Duodenal mucosa (tissue), 2 donors: ENCODE data around the gene IL12RB2.

Experiments
- H3K27ac ChIP-seq: one replicate; pipeline ENCODE4 v1.7.0; 2013; ENCODE audit warnings: low read depth, low read length
- H3K27me3 ChIP-seq, 2 donors: one replicate each; pipeline ENCODE4 v1.7.0; 2013; ENCODE audit warnings: low read length in 2 of 2, control low read depth in 1 of 2; ENCODE audit not compliant: insufficient read depth in 2 of 2, control insufficient read depth in 1 of 2
- H3K36me3 ChIP-seq, 2 donors: one replicate each; pipeline ENCODE4 v1.7.0; 2013; ENCODE audit warnings: low read length in 2 of 2, control low read depth in 1 of 2; ENCODE audit not compliant: insufficient read depth in 2 of 2, control insufficient read depth in 1 of 2
- H3K4me1 ChIP-seq, 2 donors: one replicate each; pipeline ENCODE4 v1.7.0; 2013; ENCODE audit warnings: low read length in 2 of 2, control low read depth in 1 of 2; ENCODE audit not compliant: insufficient read depth in 2 of 2, control insufficient read depth in 1 of 2
- H3K4me3 ChIP-seq, 2 donors: one replicate each; pipeline ENCODE4 v1.7.0; 2013; ENCODE audit warnings: low read length in 2 of 2, low read depth in 1 of 2
- H3K9ac ChIP-seq, 2 donors: one replicate each; pipeline ENCODE4 v1.7.0; 2013; ENCODE audit warnings: low read length in 2 of 2, low read depth in 1 of 2
- H3K9me3 ChIP-seq, 2 donors: one replicate each; pipeline ENCODE4 v1.7.0; 2013; ENCODE audit warnings: low read length in 2 of 2, control low read depth in 1 of 2; ENCODE audit not compliant: control insufficient read depth in 1 of 2

Gene IL12RB2

DNA sequence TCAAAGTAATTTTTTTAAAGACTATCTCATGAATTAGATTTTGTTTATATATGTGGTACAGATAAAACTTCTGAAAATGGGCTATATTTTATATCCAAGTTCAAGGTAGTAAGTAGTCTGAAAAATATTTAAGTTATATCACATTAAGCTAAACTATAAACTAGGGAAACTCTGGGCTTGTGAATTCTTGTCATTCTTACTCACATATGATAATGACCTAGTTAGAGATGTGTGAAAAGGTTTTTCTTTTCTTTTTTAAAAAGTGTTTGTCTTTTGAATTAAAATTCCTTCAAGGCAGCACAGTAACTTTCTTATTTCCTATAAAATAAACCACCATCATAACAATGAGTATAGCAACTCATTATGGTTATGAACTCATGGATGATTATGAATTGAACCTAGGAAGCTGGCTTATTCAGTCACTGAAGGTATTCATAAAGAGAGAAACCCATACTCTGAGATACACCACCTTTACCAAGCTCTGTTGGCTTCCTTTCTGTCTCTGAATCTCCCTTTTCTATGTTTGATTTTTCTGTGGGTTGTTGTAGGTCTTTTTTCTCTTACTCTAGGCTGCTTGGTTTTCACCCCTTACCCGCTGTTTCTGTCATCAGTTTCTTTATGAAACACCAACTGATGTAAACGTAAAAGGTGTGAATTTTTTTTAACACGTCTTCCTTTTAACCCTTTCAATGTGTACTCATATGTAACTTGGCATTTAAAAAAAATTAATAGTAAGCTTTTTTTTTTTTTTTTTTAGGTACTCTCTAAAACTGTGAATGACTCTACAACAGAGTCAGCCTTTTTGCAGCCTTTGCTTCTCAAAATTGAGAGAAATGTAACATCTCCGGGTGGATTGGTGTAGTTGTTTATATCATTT lies 25.2 kb downstream of the IL12RB2 start:
- Histone ChIP-seq H3K36me3 (no peaks in the 10 kb centered on the region), H3K27ac (no peak overlapping the region), H3K4me1 (no peaks in the 10 kb centered on the region), H3K27me3 (no peaks in the 10 kb centered on the region), H3K9me3 (no peaks in the 10 kb centered on the region), H3K4me3 (no peak overlapping the region), H3K9ac (no peak overlapping the region)

DNA sequence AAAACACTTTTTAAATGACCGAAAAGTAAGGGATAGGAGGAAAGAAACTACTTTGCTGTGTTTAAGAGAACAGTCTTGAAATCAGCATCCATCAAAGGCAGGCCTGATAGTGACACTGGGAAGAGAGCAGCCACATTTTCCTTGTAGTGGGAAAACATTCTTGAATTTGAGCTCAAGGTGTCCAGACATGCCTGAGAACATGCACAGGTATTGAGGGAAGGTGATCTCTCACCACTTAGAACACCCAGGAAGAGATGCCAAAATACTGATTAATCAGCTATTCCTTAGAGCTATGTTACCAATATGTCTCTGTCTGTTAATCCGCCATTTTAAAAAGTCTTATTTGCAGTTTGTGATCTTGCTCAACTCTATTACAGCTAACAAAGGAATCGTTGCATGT lies 25.9 kb downstream of the IL12RB2 start:
- Histone ChIP-seq H3K9me3 (no peaks in the 10 kb centered on the region), H3K27ac (no peak overlapping the region), H3K27me3 (no peaks in the 10 kb centered on the region), H3K9ac (no peak overlapping the region), H3K36me3 (no peaks in the 10 kb centered on the region), H3K4me3 (no peak overlapping the region), H3K4me1 (no peaks in the 10 kb centered on the region)

DNA sequence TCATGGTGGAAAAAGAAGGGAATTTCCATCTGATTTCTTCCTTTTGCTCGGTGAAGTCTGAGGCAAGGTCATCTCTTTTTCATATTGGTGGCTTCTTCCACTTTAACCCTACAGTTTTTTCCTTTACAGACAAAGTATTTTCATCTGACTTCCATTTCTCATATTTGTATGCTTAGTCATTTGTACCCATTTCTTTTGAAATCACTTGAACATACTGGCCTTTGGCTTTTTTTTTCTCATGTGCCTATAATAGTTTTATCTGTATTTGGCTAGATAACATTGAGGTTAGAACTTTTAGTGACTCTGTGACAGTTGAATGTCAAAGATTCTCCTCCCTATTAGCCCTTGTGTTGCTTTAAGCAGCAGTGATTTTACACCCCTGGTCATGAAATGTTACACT lies 27.7 kb downstream of the IL12RB2 start:
- no peaks in the 10 kb centered on the region for H3K27me3 ChIP-seq
- H3K9me3 ChIP-seq = no peaks in the 10 kb centered on the region
- no peak overlapping the region for H3K27ac ChIP-seq
- H3K4me1 ChIP-seq = no peaks in the 10 kb centered on the region
- H3K4me3 ChIP-seq = no peak overlapping the region
- H3K36me3 ChIP-seq = no peaks in the 10 kb centered on the region
- H3K9ac ChIP-seq = no peak overlapping the region

DNA sequence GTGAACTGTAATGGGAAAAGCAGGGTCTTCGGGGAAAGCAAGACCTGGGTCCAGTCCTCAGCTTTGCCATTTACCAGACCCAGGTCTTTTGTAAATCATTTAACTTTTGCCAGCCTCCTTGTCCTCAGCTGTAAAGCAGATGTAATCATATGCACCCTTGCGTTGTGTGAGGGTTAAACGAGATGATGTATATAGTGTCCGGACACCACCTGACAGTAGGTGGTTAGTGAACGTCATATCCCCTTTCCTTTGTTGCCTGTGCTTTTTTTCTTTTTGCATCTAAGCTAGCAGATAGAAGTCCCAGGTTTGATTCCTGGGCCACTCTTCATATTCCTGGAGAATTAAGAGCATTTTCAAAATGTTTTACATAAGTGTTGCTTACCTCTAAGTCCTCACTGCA lies 28.5 kb downstream of the IL12RB2 start:
- Histone ChIP-seq H3K9ac (no peak overlapping the region), H3K36me3 (no peaks in the 10 kb centered on the region), H3K4me1 (no peaks in the 10 kb centered on the region), H3K27me3 (no peaks in the 10 kb centered on the region), H3K27ac (no peak overlapping the region), H3K4me3 (no peak overlapping the region), H3K9me3 (no peaks in the 10 kb centered on the region)

DNA sequence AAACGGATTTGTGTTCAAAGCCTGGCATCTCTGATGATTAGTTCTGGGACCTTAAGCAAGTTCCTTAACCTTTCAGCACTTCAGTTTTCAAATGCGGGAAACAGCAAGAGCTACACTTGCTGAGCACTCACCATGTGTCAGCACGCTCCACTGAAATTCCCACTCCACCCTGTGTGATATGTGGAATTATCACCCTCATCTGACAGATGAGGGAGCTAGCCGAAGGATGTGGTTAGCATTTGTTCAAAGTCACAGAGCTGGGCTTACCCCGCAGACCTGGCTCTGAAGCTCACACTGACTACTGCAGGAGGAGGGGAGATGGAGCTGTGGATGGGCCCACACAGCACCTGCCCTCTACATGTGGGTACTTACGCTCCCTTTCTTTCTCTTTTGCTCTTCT lies 29.1 kb downstream of the IL12RB2 start:
- no peaks in the 10 kb centered on the region for H3K9me3 ChIP-seq
- H3K27me3 ChIP-seq = no peaks in the 10 kb centered on the region
- H3K4me3 ChIP-seq = no peak overlapping the region
- no peak overlapping the region for H3K9ac ChIP-seq
- H3K27ac ChIP-seq = no peak overlapping the region
- no peaks in the 10 kb centered on the region for H3K36me3 ChIP-seq
- H3K4me1 ChIP-seq = no peaks in the 10 kb centered on the region

DNA sequence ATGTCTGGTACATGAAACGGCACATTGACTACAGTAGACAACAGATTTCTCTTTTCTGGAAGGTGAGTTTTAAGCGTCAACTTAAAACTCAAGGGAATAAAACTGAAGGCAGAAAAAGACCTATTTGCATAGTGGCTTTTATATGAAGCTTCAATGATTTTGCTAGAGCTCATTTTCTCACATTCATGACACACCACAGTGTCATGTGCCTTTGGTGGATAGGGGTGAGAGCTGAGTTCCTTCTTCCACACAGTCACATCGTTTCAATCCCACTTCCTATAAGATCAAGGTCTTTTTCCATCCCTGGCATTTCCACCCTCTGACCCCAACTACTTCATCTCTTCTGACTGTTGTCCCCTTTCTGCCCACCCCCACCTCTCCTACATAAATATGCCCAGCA lies 31.0 kb downstream of the IL12RB2 start:
- Histone ChIP-seq H3K27ac (no peak overlapping the region), H3K4me3 (no peak overlapping the region), H3K4me1 (no peaks in the 10 kb centered on the region), H3K36me3 (no peaks in the 10 kb centered on the region), H3K27me3 (no peaks in the 10 kb centered on the region), H3K9me3 (no peaks in the 10 kb centered on the region), H3K9ac (no peak overlapping the region)

DNA sequence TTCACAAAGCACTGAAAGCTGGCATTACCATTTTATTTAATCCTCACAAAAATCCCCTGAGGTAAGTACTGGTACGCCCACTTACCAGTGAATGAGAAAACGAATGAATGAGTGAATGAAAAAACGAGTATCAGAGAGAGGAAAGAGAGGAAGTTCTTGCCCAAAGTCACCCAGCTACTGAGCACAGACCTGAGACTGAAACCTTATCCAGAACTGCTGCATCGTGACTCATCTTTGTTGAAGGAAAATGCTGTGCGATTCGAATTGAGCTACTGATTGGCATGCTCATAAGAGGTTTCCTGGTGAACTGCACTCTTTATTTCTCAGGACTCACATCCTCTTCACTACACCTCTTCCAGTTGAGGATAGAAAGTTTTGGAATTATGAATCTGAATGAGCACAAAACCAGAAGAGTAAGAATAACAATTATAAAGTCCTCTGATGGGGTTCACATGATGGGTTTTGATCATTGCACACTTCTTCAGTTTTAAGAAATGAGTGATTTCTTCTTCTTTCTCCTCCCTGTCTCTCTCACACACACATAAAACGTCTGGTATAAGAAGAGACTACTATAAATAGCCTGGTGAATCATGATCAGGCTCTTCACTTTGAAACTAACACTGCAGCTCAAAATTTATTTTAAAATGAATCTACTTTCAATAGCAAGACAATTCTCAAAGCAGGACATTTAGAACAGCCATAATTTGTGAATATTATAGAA lies 32.1 kb downstream of the IL12RB2 start:
- no peak overlapping the region for H3K4me3 ChIP-seq
- no peaks in the 10 kb centered on the region for H3K9me3 ChIP-seq
- no peaks in the 10 kb centered on the region for H3K27me3 ChIP-seq
- no peak overlapping the region for H3K9ac ChIP-seq
- no peaks in the 10 kb centered on the region for H3K4me1 ChIP-seq
- no peaks in the 10 kb centered on the region for H3K36me3 ChIP-seq
- no peak overlapping the region for H3K27ac ChIP-seq

DNA sequence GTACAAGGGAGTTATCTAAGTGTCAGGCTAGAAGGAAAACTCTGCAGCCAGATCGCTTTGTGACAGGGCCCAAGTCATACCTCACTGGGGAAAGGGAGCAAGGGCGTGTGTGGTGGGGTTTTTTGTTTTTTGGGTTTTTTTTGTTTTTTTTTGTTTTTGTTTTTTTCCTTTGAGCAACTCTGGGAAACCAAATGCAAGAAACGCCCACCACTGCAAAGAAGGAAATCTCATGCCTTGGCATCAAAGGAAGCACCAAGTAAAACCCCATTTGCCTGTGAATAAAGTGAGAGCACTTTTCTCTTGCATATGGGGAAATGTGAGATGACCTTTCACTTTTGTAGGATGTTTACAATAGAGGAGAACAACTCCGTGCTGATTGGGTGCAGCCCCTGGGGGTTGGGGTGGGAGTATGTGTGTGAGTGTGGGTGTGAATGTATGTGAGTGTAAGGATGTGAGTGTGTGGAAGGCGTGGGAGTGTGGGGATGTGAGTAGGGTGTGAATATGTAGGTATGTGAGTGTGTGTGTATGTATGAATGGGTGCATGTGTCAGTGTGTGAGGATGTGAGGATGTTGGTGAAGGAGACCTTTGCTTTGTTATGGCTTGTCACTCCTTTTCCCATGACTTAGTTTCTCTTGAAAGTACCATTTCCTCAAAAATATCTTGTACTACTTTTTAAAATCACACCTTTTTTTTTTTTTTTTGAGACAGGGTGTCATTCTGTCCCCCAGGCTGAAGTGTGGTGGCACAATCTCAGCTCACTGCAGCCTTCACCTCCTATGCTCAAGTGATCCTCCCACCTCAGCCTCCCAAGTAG lies 34.6 kb downstream of the IL12RB2 start:
- Histone ChIP-seq H3K27me3 (no peaks in the 10 kb centered on the region), H3K4me3 (no peak overlapping the region), H3K9me3 (no peaks in the 10 kb centered on the region), H3K27ac (no peak overlapping the region), H3K36me3 (no peaks in the 10 kb centered on the region), H3K4me1 (no peaks in the 10 kb centered on the region), H3K9ac (no peak overlapping the region)

DNA sequence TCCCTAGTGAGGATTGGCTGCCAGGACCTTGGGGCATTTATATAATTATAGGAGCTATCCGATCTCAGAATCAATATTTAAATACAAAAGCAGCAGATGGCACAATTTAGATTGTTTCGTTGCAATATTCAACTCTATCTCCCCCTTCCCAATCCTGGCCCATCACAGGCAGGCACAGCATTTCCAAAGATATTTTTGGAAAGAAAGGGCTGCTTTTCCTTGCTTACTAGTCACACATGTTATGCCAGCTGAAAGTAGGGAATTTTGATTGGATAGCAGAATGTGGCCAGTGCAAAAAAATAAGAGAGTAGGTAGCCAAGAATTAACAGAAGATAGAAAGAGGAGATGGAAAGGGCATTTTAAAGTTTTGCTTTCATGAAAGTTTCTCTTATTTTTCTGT lies 37.9 kb downstream of the IL12RB2 start:
- Histone ChIP-seq H3K9ac (no peak overlapping the region), H3K27me3 (no peaks in the 10 kb centered on the region), H3K9me3 (no peaks in the 10 kb centered on the region), H3K36me3 (no peaks in the 10 kb centered on the region), H3K27ac (no peak overlapping the region), H3K4me3 (no peak overlapping the region), H3K4me1 (no peaks in the 10 kb centered on the region)

DNA sequence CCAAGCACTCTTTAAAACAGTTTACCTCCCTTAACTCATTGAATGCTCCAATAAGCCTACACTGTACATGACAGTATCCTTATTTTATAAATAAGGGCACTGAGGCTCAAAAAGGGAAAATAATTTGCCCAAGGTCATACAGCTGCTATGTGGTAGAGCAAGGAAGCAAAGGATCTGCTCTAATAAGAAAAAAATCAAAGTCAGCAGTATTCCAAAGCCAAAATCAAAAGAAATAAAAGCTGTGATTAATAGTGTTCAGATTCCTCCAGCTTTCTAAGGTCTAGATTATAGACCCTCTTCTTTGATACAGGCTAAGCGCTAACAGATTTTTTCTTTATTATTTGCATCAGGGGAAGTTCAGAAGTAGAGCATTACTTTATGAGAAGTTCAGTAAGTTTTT lies 39.3 kb downstream of the IL12RB2 start:
- H3K4me3 ChIP-seq = no peak overlapping the region
- no peak overlapping the region for H3K9ac ChIP-seq
- H3K36me3 ChIP-seq = no peaks in the 10 kb centered on the region
- H3K27me3 ChIP-seq = no peaks in the 10 kb centered on the region
- H3K4me1 ChIP-seq = no peaks in the 10 kb centered on the region
- no peak overlapping the region for H3K27ac ChIP-seq
- no peaks in the 10 kb centered on the region for H3K9me3 ChIP-seq
